ENCODE measurements around the gene KRTAP9-1. TPM values are rescaled to one million over a fixed set of nuclear protein-coding genes. Genes with fewer than 3 reads are reported as not detected.
"Not testable (repeated sequence)": the region's sequence is repeated elsewhere in the genome, so short reads cannot be mapped to it uniquely, and the experiment has no call there.

The KRTAP9-1 gene
- total and polyA plus RNA-seq, 12 donors = not detected

DNA sequence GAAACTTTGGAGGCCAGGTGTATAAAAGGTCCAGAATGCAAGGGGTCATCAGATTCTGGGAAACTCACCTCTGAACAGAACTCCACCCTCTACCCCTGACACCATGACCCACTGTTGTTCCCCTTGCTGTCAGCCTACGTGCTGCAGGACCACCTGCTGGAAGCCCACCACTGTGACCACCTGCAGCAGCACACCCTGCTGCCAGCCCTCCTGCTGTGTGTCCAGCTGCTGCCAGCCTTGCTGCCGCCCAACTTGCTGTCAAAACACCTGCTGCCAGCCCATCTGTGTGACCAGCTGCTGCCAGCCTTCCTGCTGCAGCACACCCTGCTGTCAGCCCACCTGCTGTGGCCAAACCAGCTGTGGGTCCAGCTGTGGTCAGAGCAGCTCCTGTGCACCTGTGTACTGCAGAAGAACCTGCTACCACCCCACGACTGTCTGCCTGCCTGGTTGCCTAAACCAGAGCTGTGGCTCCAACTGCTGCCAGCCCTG, 48.3 kb downstream of the KRTAP9-1 start, which contains the start of gene KRTAP9-8:
TSS of gene KRTAP9-8 (plus strand) at position 51 of the 489 bp plus-strand sequence. CDS start at position 104, 53 bp downstream.
- H3K36me3 ChIP-seq, H3K4me3 ChIP-seq, H3K9me3 ChIP-seq, H3K27ac ChIP-seq, DNase-seq, H3K4me1 ChIP-seq, ATAC-seq: not testable (repeated sequence)
- intact Hi-C loops (cut with DNase I) = loop anchor here in 1 of 10 donors (10.0 kb wide), 1 partner anchor 63 kb away; the partner anchor contains the start of gene KRTAP4-2
- WGBS, 2 donors = 24 to 36% methylated on average over 3 of the region's 3 CpGs
- H3K27me3 ChIP-seq = peaks cover 0 to 30% (median 11%) of the 10 kb centered on the region in 7 donors

Other genes with a start within 250 kb of the KRTAP9-1 start
Only the 30 nearest of the 40 such genes appear.
- not detected for gene KRTAP1-4, start 159.7 kb upstream of the KRTAP9-1 start, total RNA-seq
- gene KRTAP1-4, start 159.7 kb upstream of the KRTAP9-1 start, polyA plus RNA-seq = not detected
- gene KRTAP1-3, start 155.0 kb upstream of the KRTAP9-1 start, total RNA-seq = not detected
- gene KRTAP1-3, start 155.0 kb upstream of the KRTAP9-1 start, polyA plus RNA-seq = not detected
- not detected for gene KRTAP1-1, start 148.4 kb upstream of the KRTAP9-1 start, total RNA-seq
- not detected for gene KRTAP1-1, start 148.4 kb upstream of the KRTAP9-1 start, polyA plus RNA-seq
- not detected for gene KRTAP2-1, start 142.6 kb upstream of the KRTAP9-1 start, total RNA-seq
- not detected for gene KRTAP2-1, start 142.6 kb upstream of the KRTAP9-1 start, polyA plus RNA-seq
- gene KRTAP2-2, start 134.7 kb upstream of the KRTAP9-1 start, total RNA-seq = not detected
- gene KRTAP2-2, start 134.7 kb upstream of the KRTAP9-1 start, polyA plus RNA-seq = not detected
- gene KRTAP2-3, start 129.8 kb upstream of the KRTAP9-1 start, total RNA-seq = not detected
- gene KRTAP2-3, start 129.8 kb upstream of the KRTAP9-1 start, polyA plus RNA-seq = not detected
- not detected for gene KRTAP2-4, start 124.0 kb upstream of the KRTAP9-1 start, total RNA-seq
- not detected for gene KRTAP2-4, start 124.0 kb upstream of the KRTAP9-1 start, polyA plus RNA-seq
- gene KRTAP4-7, start 105.7 kb upstream of the KRTAP9-1 start, total RNA-seq = not detected
- gene KRTAP4-7, start 105.7 kb upstream of the KRTAP9-1 start, polyA plus RNA-seq = not detected
- not detected for gene KRTAP4-8, start 91.7 kb upstream of the KRTAP9-1 start, total RNA-seq
- not detected for gene KRTAP4-8, start 91.7 kb upstream of the KRTAP9-1 start, polyA plus RNA-seq
- not detected for gene KRTAP4-16, start 87.7 kb upstream of the KRTAP9-1 start, total RNA-seq
- gene KRTAP4-16, start 87.7 kb upstream of the KRTAP9-1 start, polyA plus RNA-seq = not detected
- not detected for gene KRTAP4-9, start 84.5 kb upstream of the KRTAP9-1 start, total RNA-seq
- not detected for gene KRTAP4-9, start 84.5 kb upstream of the KRTAP9-1 start, polyA plus RNA-seq
- not detected for gene KRTAP4-11, start 71.5 kb upstream of the KRTAP9-1 start, total RNA-seq
- not detected for gene KRTAP4-11, start 71.5 kb upstream of the KRTAP9-1 start, polyA plus RNA-seq
- not detected for gene KRTAP4-12, start 65.7 kb upstream of the KRTAP9-1 start, total RNA-seq
- gene KRTAP4-12, start 65.7 kb upstream of the KRTAP9-1 start, polyA plus RNA-seq = not detected
- not detected for gene KRTAP4-6, start 49.3 kb upstream of the KRTAP9-1 start, total RNA-seq
- not detected for gene KRTAP4-6, start 49.3 kb upstream of the KRTAP9-1 start, polyA plus RNA-seq
- gene KRTAP4-5, start 40.1 kb upstream of the KRTAP9-1 start, total RNA-seq = not detected
- not detected for gene KRTAP4-5, start 40.1 kb upstream of the KRTAP9-1 start, polyA plus RNA-seq
- not detected for gene KRTAP4-4, start 29.1 kb upstream of the KRTAP9-1 start, total RNA-seq
- not detected for gene KRTAP4-4, start 29.1 kb upstream of the KRTAP9-1 start, polyA plus RNA-seq
- not detected for gene KRTAP4-3, start 21.7 kb upstream of the KRTAP9-1 start, total RNA-seq
- not detected for gene KRTAP4-3, start 21.7 kb upstream of the KRTAP9-1 start, polyA plus RNA-seq
- not detected for gene KRTAP4-2, start 11.7 kb upstream of the KRTAP9-1 start, total RNA-seq
- gene KRTAP4-2, start 11.7 kb upstream of the KRTAP9-1 start, polyA plus RNA-seq = not detected
- not detected for gene KRTAP4-1, start 5.0 kb upstream of the KRTAP9-1 start, total RNA-seq
- not detected for gene KRTAP4-1, start 5.0 kb upstream of the KRTAP9-1 start, polyA plus RNA-seq
- gene KRTAP9-2, start 36.8 kb downstream of the KRTAP9-1 start, total RNA-seq = not detected
- gene KRTAP9-2, start 36.8 kb downstream of the KRTAP9-1 start, polyA plus RNA-seq = not detected
- not detected for gene KRTAP9-3, start 42.6 kb downstream of the KRTAP9-1 start, total RNA-seq
- gene KRTAP9-3, start 42.6 kb downstream of the KRTAP9-1 start, polyA plus RNA-seq = not detected
- gene KRTAP9-8, start 48.1 kb downstream of the KRTAP9-1 start, total RNA-seq = not detected
- not detected for gene KRTAP9-8, start 48.1 kb downstream of the KRTAP9-1 start, polyA plus RNA-seq
- gene KRTAP9-4, start 59.8 kb downstream of the KRTAP9-1 start, total RNA-seq = not detected
- gene KRTAP9-4, start 59.8 kb downstream of the KRTAP9-1 start, polyA plus RNA-seq = not detected
- gene KRTAP9-9, start 65.5 kb downstream of the KRTAP9-1 start, total RNA-seq = not detected
- gene KRTAP9-9, start 65.5 kb downstream of the KRTAP9-1 start, polyA plus RNA-seq = not detected
- not detected for gene KRTAP9-6, start 75.5 kb downstream of the KRTAP9-1 start, total RNA-seq
- not detected for gene KRTAP9-6, start 75.5 kb downstream of the KRTAP9-1 start, polyA plus RNA-seq
- gene KRTAP9-7, start 85.8 kb downstream of the KRTAP9-1 start, total RNA-seq = not detected
- gene KRTAP9-7, start 85.8 kb downstream of the KRTAP9-1 start, polyA plus RNA-seq = not detected
- not detected for gene KRTAP29-1, start 113.0 kb downstream of the KRTAP9-1 start, total RNA-seq
- gene KRTAP29-1, start 113.0 kb downstream of the KRTAP9-1 start, polyA plus RNA-seq = not detected
- gene KRTAP16-1, start 119.4 kb downstream of the KRTAP9-1 start, total RNA-seq = not detected
- not detected for gene KRTAP16-1, start 119.4 kb downstream of the KRTAP9-1 start, polyA plus RNA-seq
- gene KRTAP17-1, start 125.8 kb downstream of the KRTAP9-1 start, total RNA-seq = not detected
- not detected for gene KRTAP17-1, start 125.8 kb downstream of the KRTAP9-1 start, polyA plus RNA-seq
- gene KRT33A, start 160.9 kb downstream of the KRTAP9-1 start, total RNA-seq = not detected
- not detected for gene KRT33A, start 160.9 kb downstream of the KRTAP9-1 start, polyA plus RNA-seq